HEK293 (cell line): Measurements from ENCODE around the gene MTMR3.
A peak's percentile ranks its signal among the peaks of the same experiment; 100 is the strongest.

Source experiments
- CTCF ChIA-PET: fragments of 350-600 bp; formaldehyde crosslinking; extraction: SDS; loops from one replicate; lab custom pipeline; 2021; ENCODE audit warnings: antibody characterized with exemption; lab: Yijun Ruan, JAX
- POLR2A ChIA-PET: fragments of 300-600 bp; formaldehyde crosslinking; extraction: SDS; loops from one replicate; lab custom pipeline; 2020; ENCODE audit warnings: antibody characterized with exemption, inconsistent platforms; lab: Yijun Ruan, JAX
- H3K27ac ChIP-seq: fragments of 200-500 bp; sonication (Bioruptor generic); 2 replicates; pipeline ENCODE4 v1.5.1; 2014; ENCODE audit warnings: low read depth, low read length, control low read depth, inconsistent platforms; ENCODE audit errors: extremely low read depth
- H3K36me3 ChIP-seq, 2 experiments: fragments of 200-500 bp in 1 of 2; sonication (Bioruptor generic) in 1 of 2; 1 replicate in 1 of 2; 2 replicates in 1 of 2; pipeline ENCODE4 v1.5.1; 2014 to 2017; ENCODE audit warnings: inconsistent platforms in 2 of 2, low read length in 2 of 2; ENCODE audit not compliant: control insufficient read depth in 2 of 2, insufficient read depth in 1 of 2
- H3K4me1 ChIP-seq: fragments of 200-500 bp; sonication (Bioruptor generic); 2 replicates; pipeline ENCODE4 v1.5.1; 2014; ENCODE audit warnings: mild to moderate bottlenecking, low read length, inconsistent platforms; ENCODE audit not compliant: control insufficient read depth, insufficient read depth
- H3K4me3 ChIP-seq: 2 replicates; pipeline ENCODE4 v1.5.1; 2011; ENCODE audit warnings: low read depth, mild to moderate bottlenecking, control low read depth, low read length, moderate library complexity
- H3K9me3 ChIP-seq: fragments of 200-500 bp; sonication (Bioruptor generic); 2 replicates; pipeline ENCODE4 v1.5.1; 2014; ENCODE audit warnings: low read depth, low read length, inconsistent platforms; ENCODE audit not compliant: control insufficient read depth, insufficient read depth
- BCL11A ChIP-seq: fragments of 450-650 bp; formaldehyde crosslinking; IDR thresholded peaks from 2 replicates; pipeline ENCODE4 v1.5.1; 2016; ENCODE audit warnings: low read depth, missing biosample characterization, missing genetic modification characterization
- FEZF1 ChIP-seq: fragments of 450-650 bp; formaldehyde crosslinking; IDR thresholded peaks from 2 replicates; pipeline ENCODE4 v1.5.1; 2016; ENCODE audit warnings: missing biosample characterization, missing genetic modification characterization
- GLIS1 ChIP-seq: fragments of 450-650 bp; formaldehyde crosslinking; IDR thresholded peaks from 2 replicates; pipeline ENCODE4 v1.5.1; 2016; ENCODE audit warnings: missing biosample characterization, missing genetic modification characterization
- IKZF3 ChIP-seq: fragments of 450-650 bp; IDR thresholded peaks from 2 replicates; pipeline ENCODE4 v1.5.0; 2018; ENCODE audit warnings: missing biosample characterization, mild to moderate bottlenecking, missing genetic modification characterization, moderate library complexity
- MZF1 ChIP-seq: fragments of 450-650 bp; formaldehyde crosslinking; IDR thresholded peaks from 2 replicates; pipeline ENCODE4 v1.5.1; 2017; ENCODE audit warnings: missing biosample characterization, missing genetic modification characterization, borderline replicate concordance
- OSR2 ChIP-seq: fragments of 450-650 bp; formaldehyde crosslinking; IDR thresholded peaks from 2 replicates; pipeline ENCODE4 v1.5.1; 2016; ENCODE audit warnings: missing biosample characterization, missing genetic modification characterization
- PRDM1 ChIP-seq: fragments of 450-650 bp; formaldehyde crosslinking; IDR thresholded peaks from 2 replicates; pipeline ENCODE4; 2016; ENCODE audit warnings: missing biosample characterization, missing genetic modification characterization
- WT1 ChIP-seq: fragments of 450-650 bp; formaldehyde crosslinking; IDR thresholded peaks from 2 replicates; pipeline ENCODE4 v1.5.1; 2016; ENCODE audit warnings: missing biosample characterization, missing genetic modification characterization
- ZBTB21 ChIP-seq: fragments of 450-650 bp; formaldehyde crosslinking; IDR thresholded peaks from 2 replicates; pipeline ENCODE4 v1.5.1; 2017; ENCODE audit warnings: missing biosample characterization, missing genetic modification characterization
- ZNF10 ChIP-seq: fragments of 450-650 bp; formaldehyde crosslinking; IDR thresholded peaks from 2 replicates; pipeline ENCODE4 v1.5.1; 2017; ENCODE audit warnings: missing biosample characterization, missing genetic modification characterization
- ZNF112 ChIP-seq: fragments of 450-650 bp; formaldehyde crosslinking; IDR thresholded peaks from 2 replicates; pipeline ENCODE4 v1.5.0; 2017; ENCODE audit warnings: missing biosample characterization, missing genetic modification characterization
- ZNF221 ChIP-seq: fragments of 450-650 bp; formaldehyde crosslinking; IDR thresholded peaks from 2 replicates; pipeline ENCODE4 v1.5.1; 2017; ENCODE audit warnings: missing biosample characterization, missing genetic modification characterization, borderline replicate concordance
- ZNF426 ChIP-seq: fragments of 450-650 bp; formaldehyde crosslinking; IDR thresholded peaks from 2 replicates; pipeline ENCODE4 v1.5.1; 2017; ENCODE audit warnings: missing biosample characterization, missing genetic modification characterization, mild to moderate bottlenecking, inconsistent platforms, moderate library complexity
- ZNF433 ChIP-seq: fragments of 450-650 bp; formaldehyde crosslinking; IDR thresholded peaks from 2 replicates; pipeline ENCODE4 v1.5.1; 2016; ENCODE audit warnings: missing biosample characterization, missing genetic modification characterization, low read depth
- ZNF514 ChIP-seq: fragments of 450-650 bp; formaldehyde crosslinking; IDR thresholded peaks from 2 replicates; pipeline ENCODE4 v1.5.1; 2016; ENCODE audit warnings: missing biosample characterization, missing genetic modification characterization
- ZNF544 ChIP-seq: fragments of 450-650 bp; formaldehyde crosslinking; IDR thresholded peaks from 2 replicates; pipeline ENCODE4 v1.5.0; 2017; ENCODE audit warnings: missing biosample characterization, missing genetic modification characterization
- ZNF558 ChIP-seq: fragments of 450-650 bp; formaldehyde crosslinking; IDR thresholded peaks from 2 replicates; pipeline ENCODE4 v1.5.1; 2016; ENCODE audit warnings: missing biosample characterization, missing genetic modification characterization
- ZNF561 ChIP-seq: fragments of 450-650 bp; IDR thresholded peaks from 2 replicates; pipeline ENCODE4 v1.5.1; 2018; ENCODE audit warnings: missing biosample characterization, missing genetic modification characterization, borderline replicate concordance
- ZNF585B ChIP-seq: fragments of 450-650 bp; formaldehyde crosslinking; IDR thresholded peaks from 2 replicates; pipeline ENCODE4 v1.5.1; 2016; ENCODE audit warnings: missing biosample characterization, missing genetic modification characterization
- ZNF596 ChIP-seq: fragments of 450-650 bp; IDR thresholded peaks from 2 replicates; pipeline ENCODE4 v1.5.0; 2018; ENCODE audit warnings: missing biosample characterization, mild to moderate bottlenecking, missing genetic modification characterization, moderate library complexity
- ZNF707 ChIP-seq: fragments of 450-650 bp; formaldehyde crosslinking; IDR thresholded peaks from 2 replicates; pipeline ENCODE4 v1.5.1; 2016; ENCODE audit warnings: missing biosample characterization, missing genetic modification characterization
- ZNF785 ChIP-seq: fragments of 450-650 bp; formaldehyde crosslinking; IDR thresholded peaks from 2 replicates; pipeline ENCODE4 v1.5.1; 2016; ENCODE audit warnings: missing biosample characterization, missing genetic modification characterization
- TF ChIP-seq, protein P1 (sequence below): fragments of 450-650 bp; formaldehyde crosslinking; IDR thresholded peaks from 2 replicates; pipeline ENCODE4 v1.5.1; 2016; ENCODE audit warnings: missing biosample characterization, missing genetic modification characterization
- TF ChIP-seq, protein P2 (sequence below): sonication (generic); formaldehyde crosslinking; IDR thresholded peaks from 2 replicates; pipeline ENCODE4 v1.8.1; 2022; ENCODE audit warnings: mild to moderate bottlenecking, moderate library complexity, missing genetic modification reagents
- TF ChIP-seq, protein P3 (sequence below): fragments of 450-650 bp; formaldehyde crosslinking; IDR thresholded peaks from 2 replicates; pipeline ENCODE4 v1.5.1; 2016; ENCODE audit warnings: missing biosample characterization, missing genetic modification characterization
- TF ChIP-seq, protein P4 (sequence below): IDR thresholded peaks from 2 replicates; pipeline ENCODE4 v1.6.1; 2011; ENCODE audit warnings: mild to moderate bottlenecking, low read depth, low read length, borderline replicate concordance
- TF ChIP-seq, protein P5 (sequence below): fragments of 450-650 bp; formaldehyde crosslinking; conservative IDR thresholded peaks from 2 replicates; pipeline ENCODE4 v1.5.1; 2016; ENCODE audit warnings: low read depth, missing biosample characterization, missing genetic modification characterization

MTMR3 gene

DNA sequence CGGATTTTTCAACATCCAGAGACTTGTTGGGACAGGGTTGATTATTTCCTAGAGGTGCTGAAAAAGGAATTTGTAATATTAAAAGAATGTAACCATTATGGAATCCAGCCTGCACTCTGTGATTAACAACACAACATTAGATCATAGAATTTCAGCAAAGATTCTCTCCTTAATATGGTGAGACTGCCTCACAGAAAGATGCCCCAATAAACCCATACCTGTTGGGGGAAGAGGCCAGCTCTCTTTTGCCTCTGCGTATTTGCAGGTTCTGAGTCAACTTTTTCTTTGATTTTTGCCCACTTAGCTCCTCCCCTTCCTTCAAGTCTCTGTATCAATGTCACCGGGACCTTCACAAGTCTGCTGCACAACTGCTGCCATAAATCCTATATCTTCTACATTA is 12.4 kb upstream of the MTMR3 start (continued):
- TF ChIP-seq ZNF585B (tag by site-specific recombination) (no peak), ZNF785 (tag by site-specific recombination) (no peak), ZNF544 (tag by site-specific recombination) (no peak)

DNA sequence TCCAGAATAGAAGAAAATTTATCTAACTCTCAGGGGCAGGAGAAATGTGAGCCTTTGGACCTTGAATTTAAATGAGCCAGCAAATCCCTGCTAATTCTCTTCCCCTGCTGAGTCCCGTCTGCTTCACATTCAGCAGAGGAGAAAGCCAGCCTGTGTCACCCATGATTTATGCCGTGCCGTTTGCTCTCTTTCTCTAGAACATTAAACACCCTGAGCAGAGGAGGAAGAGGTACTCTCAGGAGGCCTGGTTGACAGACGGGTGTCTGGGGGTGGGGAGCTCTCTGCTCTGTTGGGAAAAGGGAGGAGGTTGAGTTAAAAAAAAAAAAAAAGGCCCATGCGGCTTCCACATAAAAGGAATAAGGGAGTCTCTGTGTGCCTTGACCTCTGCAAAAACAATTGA is 11.3 kb upstream of the MTMR3 start:
- H3K4me3 ChIP-seq: no peak overlapping the region
- CTCF ChIA-PET: no interaction called here
- peak overlapping the region; percentile 13; the same call in 1 of the 2 replicates for H3K27ac ChIP-seq
- no peaks in the 10 kb centered on the region for H3K36me3 ChIP-seq
- H3K9me3 ChIP-seq: no peaks in the 10 kb centered on the region
- peaks cover 15% of the 10 kb centered on the region for H3K4me1 ChIP-seq
- POLR2A ChIA-PET: interaction anchor here (1.3 kb wide), 1 partner anchor 12 kb away, joined by 5 read pairs; the partner anchor contains the start of gene MTMR3
- TF ChIP-seq, protein P1, sequence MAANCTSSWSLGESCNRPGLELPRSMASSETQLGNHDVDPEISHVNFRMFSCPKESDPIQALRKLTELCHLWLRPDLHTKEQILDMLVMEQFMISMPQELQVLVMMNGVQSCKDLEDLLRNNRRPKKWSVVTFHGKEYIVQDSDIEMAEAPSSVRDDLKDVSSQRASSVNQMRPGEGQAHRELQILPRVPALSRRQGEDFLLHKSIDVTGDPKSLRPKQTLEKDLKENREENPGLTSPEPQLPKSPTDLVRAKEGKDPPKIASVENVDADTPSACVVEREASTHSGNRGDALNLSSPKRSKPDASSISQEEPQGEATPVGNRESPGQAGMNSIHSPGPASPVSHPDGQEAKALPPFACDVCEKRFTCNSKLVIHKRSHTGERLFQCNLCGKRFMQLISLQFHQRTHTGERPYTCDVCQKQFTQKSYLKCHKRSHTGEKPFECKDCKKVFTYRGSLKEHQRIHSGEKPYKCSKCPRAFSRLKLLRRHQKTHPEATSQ (tag by site-specific recombination): no peak
- TF ChIP-seq PRDM1 (tag by site-specific recombination) (peak; percentile 64), FEZF1 (tag by site-specific recombination) (peak; percentile 79), OSR2 (tag by site-specific recombination) (peak; percentile 48; the same call in 1 of the 2 replicates), ZNF514 (no peak), ZNF426 (tag by site-specific recombination) (no peak), ZNF707 (tag by site-specific recombination) (no peak), BCL11A (tag by site-specific recombination) (no peak), ZBTB21 (tag by site-specific recombination) (no peak), ZNF433 (no peak), GLIS1 (tag by site-specific recombination) (peak; percentile 69), ZNF112 (no peak), MZF1 (tag by site-specific recombination) (peak; percentile 52; the same call in 1 of the 2 replicates), ZNF596 (tag by site-specific recombination) (peak; percentile 52; the same call in 1 of the 2 replicates), WT1 (tag by site-specific recombination) (peak; percentile 89), ZNF10 (tag by site-specific recombination) (peak; percentile 97), ZNF558 (no peak), IKZF3 (tag by site-specific recombination) (peak; percentile 68; the same call in 1 of the 2 replicates), ZNF561 (tag by site-specific recombination) (peak; percentile 41; the same call in 1 of the 2 replicates), ZNF221 (no peak)
- TF ChIP-seq, protein P2, sequence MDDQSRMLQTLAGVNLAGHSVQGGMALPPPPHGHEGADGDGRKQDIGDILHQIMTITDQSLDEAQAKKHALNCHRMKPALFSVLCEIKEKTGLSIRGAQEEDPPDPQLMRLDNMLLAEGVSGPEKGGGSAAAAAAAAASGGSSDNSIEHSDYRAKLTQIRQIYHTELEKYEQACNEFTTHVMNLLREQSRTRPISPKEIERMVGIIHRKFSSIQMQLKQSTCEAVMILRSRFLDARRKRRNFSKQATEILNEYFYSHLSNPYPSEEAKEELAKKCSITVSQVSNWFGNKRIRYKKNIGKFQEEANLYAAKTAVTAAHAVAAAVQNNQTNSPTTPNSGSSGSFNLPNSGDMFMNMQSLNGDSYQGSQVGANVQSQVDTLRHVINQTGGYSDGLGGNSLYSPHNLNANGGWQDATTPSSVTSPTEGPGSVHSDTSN (CRISPR knock-in tag): no peak
- TF ChIP-seq, protein P3, sequence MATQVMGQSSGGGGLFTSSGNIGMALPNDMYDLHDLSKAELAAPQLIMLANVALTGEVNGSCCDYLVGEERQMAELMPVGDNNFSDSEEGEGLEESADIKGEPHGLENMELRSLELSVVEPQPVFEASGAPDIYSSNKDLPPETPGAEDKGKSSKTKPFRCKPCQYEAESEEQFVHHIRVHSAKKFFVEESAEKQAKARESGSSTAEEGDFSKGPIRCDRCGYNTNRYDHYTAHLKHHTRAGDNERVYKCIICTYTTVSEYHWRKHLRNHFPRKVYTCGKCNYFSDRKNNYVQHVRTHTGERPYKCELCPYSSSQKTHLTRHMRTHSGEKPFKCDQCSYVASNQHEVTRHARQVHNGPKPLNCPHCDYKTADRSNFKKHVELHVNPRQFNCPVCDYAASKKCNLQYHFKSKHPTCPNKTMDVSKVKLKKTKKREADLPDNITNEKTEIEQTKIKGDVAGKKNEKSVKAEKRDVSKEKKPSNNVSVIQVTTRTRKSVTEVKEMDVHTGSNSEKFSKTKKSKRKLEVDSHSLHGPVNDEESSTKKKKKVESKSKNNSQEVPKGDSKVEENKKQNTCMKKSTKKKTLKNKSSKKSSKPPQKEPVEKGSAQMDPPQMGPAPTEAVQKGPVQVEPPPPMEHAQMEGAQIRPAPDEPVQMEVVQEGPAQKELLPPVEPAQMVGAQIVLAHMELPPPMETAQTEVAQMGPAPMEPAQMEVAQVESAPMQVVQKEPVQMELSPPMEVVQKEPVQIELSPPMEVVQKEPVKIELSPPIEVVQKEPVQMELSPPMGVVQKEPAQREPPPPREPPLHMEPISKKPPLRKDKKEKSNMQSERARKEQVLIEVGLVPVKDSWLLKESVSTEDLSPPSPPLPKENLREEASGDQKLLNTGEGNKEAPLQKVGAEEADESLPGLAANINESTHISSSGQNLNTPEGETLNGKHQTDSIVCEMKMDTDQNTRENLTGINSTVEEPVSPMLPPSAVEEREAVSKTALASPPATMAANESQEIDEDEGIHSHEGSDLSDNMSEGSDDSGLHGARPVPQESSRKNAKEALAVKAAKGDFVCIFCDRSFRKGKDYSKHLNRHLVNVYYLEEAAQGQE (tag by site-specific recombination): no peak
- TF ChIP-seq, protein P4, sequence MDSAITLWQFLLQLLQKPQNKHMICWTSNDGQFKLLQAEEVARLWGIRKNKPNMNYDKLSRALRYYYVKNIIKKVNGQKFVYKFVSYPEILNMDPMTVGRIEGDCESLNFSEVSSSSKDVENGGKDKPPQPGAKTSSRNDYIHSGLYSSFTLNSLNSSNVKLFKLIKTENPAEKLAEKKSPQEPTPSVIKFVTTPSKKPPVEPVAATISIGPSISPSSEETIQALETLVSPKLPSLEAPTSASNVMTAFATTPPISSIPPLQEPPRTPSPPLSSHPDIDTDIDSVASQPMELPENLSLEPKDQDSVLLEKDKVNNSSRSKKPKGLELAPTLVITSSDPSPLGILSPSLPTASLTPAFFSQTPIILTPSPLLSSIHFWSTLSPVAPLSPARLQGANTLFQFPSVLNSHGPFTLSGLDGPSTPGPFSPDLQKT: no peak
- TF ChIP-seq, protein P5, sequence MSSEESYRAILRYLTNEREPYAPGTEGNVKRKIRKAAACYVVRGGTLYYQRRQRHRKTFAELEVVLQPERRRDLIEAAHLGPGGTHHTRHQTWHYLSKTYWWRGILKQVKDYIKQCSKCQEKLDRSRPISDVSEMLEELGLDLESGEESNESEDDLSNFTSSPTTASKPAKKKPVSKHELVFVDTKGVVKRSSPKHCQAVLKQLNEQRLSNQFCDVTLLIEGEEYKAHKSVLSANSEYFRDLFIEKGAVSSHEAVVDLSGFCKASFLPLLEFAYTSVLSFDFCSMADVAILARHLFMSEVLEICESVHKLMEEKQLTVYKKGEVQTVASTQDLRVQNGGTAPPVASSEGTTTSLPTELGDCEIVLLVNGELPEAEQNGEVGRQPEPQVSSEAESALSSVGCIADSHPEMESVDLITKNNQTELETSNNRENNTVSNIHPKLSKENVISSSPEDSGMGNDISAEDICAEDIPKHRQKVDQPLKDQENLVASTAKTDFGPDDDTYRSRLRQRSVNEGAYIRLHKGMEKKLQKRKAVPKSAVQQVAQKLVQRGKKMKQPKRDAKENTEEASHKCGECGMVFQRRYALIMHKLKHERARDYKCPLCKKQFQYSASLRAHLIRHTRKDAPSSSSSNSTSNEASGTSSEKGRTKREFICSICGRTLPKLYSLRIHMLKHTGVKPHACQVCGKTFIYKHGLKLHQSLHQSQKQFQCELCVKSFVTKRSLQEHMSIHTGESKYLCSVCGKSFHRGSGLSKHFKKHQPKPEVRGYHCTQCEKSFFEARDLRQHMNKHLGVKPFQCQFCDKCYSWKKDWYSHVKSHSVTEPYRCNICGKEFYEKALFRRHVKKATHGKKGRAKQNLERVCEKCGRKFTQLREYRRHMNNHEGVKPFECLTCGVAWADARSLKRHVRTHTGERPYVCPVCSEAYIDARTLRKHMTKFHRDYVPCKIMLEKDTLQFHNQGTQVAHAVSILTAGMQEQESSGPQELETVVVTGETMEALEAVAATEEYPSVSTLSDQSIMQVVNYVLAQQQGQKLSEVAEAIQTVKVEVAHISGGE (tag by site-specific recombination): no peak
